ENCODE data around the gene ZBTB45.

DNA sequence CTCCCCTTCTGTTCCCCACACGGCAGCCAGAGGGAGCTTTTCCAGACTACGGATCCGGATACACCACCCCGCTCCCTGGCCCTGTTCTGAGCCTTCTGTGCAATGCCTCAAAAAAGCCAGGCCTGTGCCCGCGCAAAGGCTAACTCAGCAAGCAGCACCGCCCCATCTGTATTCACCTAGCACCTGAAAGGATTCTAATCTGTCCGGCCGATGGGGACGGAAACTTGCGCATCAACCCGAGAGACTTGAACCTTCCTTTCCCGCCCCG, 589 bp downstream of the ZBTB45 start:
- TF ChIP-seq, protein P1, sequence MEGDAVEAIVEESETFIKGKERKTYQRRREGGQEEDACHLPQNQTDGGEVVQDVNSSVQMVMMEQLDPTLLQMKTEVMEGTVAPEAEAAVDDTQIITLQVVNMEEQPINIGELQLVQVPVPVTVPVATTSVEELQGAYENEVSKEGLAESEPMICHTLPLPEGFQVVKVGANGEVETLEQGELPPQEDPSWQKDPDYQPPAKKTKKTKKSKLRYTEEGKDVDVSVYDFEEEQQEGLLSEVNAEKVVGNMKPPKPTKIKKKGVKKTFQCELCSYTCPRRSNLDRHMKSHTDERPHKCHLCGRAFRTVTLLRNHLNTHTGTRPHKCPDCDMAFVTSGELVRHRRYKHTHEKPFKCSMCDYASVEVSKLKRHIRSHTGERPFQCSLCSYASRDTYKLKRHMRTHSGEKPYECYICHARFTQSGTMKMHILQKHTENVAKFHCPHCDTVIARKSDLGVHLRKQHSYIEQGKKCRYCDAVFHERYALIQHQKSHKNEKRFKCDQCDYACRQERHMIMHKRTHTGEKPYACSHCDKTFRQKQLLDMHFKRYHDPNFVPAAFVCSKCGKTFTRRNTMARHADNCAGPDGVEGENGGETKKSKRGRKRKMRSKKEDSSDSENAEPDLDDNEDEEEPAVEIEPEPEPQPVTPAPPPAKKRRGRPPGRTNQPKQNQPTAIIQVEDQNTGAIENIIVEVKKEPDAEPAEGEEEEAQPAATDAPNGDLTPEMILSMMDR (IDR thresholded peaks at IDR 0.05), result no peak
- TF ChIP-seq EZH2 (IDR thresholded peaks at IDR 0.05; ENCODE audit: borderline replicate concordance, insufficient read depth, low read depth, low read length, poor library complexity, severe bottlenecking), result no peak
